ENCODE measurements around the gene FAM107B.

- no peak for TF ChIP-seq GATA3 (IDR thresholded peaks at IDR 0.05; ENCODE audit: low read depth, low read length)
- no peak for TF ChIP-seq GATA2 (IDR thresholded peaks at IDR 0.05; ENCODE audit: low read depth, low read length)
These were observed 42.7 kb downstream of the FAM107B start for GRCh38 chr10:14731875-14732512.
